Right ventricle myocardium inferior (tissue), 1 donor: ENCODE results near the gene POLR1E. TPM values are rescaled to one million over a fixed set of nuclear protein-coding genes. Genes with fewer than 3 reads are reported as not detected.

Experiments used
- total RNA-seq: library from RNA; stranded (reverse); fragmentation: NEBNext Ultra II Directional; extraction: Animal tissue kit (Norgen Biotek cat#: 25700); gene quantifications from one replicate; pipeline ENCODE4 v1.2.1, GENCODE V29; 2021
- donor health status: DM: no; HTN: yes; CAD: no; lungs with severe emphysema.

Gene POLR1E
- total RNA-seq, 1 donor from 2014 or later: 10.5 TPM

Other genes with a start within 250 kb of the POLR1E start
- 111 TPM for gene GRHPR, start 63.3 kb upstream of the POLR1E start, total RNA-seq
- gene ZBTB5, start 20.5 kb upstream of the POLR1E start, total RNA-seq: 5.1 TPM
- 8.4 TPM for gene FBXO10, start 90.4 kb downstream of the POLR1E start, total RNA-seq
- gene TOMM5, start 106.6 kb downstream of the POLR1E start, total RNA-seq: 62.3 TPM
- gene FRMPD1, start 165.0 kb downstream of the POLR1E start, total RNA-seq: 1.9 TPM